Measurements from ENCODE around the gene FNTB.

FNTB gene

DNA sequence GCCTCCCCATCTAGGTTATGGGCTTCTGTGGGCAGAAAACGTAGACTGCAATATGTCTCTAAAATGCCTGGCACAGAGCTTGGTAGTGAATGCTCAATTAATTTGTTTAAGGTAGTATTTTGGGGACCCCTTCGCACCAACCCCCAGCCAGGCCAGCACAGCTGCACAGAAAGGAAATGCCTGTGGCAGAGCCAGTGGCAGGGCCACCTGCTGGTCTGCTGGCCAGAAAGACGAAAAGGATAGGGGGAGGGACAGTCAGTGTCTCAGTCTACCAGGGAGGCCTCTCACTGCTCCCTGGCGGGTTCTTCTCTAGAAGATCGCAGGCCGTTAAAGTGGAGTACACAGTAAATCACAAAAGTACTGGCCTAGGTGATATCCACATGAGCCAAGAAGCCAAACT, 18.0 kb upstream of the FNTB start:
- H3K4me1 ChIP-seq (ENCODE audit: control insufficient read depth, insufficient read depth, low read length) = peaks cover 45% of the 10 kb centered on the region
- 0 out of 2 replicates have a peak, but pooled peaks cover 2% of the 10 kb centered on the region for H3K36me3 ChIP-seq (ENCODE audit: control insufficient read depth, insufficient read depth, low read length)
- no peaks in the 10 kb centered on the region for H3K9me3 ChIP-seq (ENCODE audit: control insufficient read depth, insufficient read depth, low read depth, low read length)
- peak overlapping the region; percentile 31; the same call in 1 of the 2 replicates for H3K4me3 ChIP-seq (ENCODE audit: low read depth, low read length)
- H3K9ac ChIP-seq (ENCODE audit: low read length) = no peak overlapping the region
- peaks cover 20% of the 10 kb centered on the region for H3K27me3 ChIP-seq (ENCODE audit: control insufficient read depth, insufficient read depth, low read length)
- H3K27ac ChIP-seq (ENCODE audit: low read depth, low read length) = no peak overlapping the region

DNA sequence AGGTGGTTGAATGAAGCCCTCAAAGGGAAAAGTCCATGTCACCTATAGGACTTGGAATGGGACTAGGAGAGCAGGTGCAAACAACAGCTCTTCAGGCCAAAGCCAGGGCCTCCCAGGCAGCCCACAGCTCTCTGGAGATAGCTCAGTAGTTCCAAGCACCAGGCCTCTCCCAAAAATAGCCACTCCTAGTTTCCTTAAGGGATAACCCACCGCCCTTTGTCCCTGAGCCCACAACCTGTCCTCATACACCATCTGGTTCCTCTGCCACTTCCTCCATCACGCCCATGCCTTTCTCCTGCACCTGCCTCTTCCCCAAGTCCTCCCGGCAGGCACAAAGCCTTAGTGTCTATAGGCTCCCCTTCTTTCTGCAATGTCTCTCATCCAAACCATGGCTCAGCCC, 16.7 kb upstream of the FNTB start:
- Histone ChIP-seq H3K36me3 (ENCODE audit: control insufficient read depth, insufficient read depth, low read length) (no peaks in the 10 kb centered on the region), H3K9me3 (ENCODE audit: control insufficient read depth, insufficient read depth, low read depth, low read length) (no peaks in the 10 kb centered on the region)

GRCh38 chr14:64970776-64971477, 15.8 kb upstream of the FNTB start:
- no peaks in the 10 kb centered on the region for H3K9me3 ChIP-seq (ENCODE audit: control insufficient read depth, insufficient read depth, low read depth, low read length)

More for the DNA sequence above, 16.7 kb upstream of the FNTB start:
- H3K4me3 ChIP-seq (ENCODE audit: low read depth, low read length) = peak overlapping the region; percentile 80; the same call in 1 of the 2 replicates
- H3K27me3 ChIP-seq (ENCODE audit: control insufficient read depth, insufficient read depth, low read length) = peaks cover 20% of the 10 kb centered on the region
- H3K27ac ChIP-seq (ENCODE audit: low read depth, low read length) = no peak overlapping the region
- H3K4me1 ChIP-seq (ENCODE audit: control insufficient read depth, insufficient read depth, low read length) = peaks cover 53% of the 10 kb centered on the region
- H3K9ac ChIP-seq (ENCODE audit: low read length) = no peak overlapping the region

DNA sequence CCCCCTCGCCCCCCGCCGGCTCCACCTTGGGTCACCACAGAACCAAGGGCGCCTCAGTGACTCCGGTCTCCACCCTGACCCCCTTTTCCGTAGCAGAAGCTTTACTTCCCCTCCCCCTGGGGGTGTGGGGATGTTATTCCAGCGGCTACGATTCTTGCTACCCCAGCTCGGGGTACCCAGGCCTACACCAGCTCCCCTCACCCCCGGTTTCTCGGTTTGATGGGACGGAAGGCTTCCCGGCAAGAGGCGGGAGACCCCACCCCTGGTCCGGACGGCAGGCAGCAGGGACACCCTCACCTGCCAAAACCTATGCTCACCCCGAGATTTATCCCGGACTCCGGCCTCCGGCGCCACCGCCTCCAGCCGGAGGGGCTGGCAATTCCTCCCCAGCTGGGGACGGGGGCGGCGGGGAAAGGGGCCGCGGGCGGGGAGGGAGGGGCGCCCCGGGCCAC, 15.2 kb upstream of the FNTB start:
- no peaks in the 10 kb centered on the region for H3K36me3 ChIP-seq (ENCODE audit: control insufficient read depth, insufficient read depth, low read length)
- no peak overlapping the region for H3K27ac ChIP-seq (ENCODE audit: low read depth, low read length)
- H3K27me3 ChIP-seq (ENCODE audit: control insufficient read depth, insufficient read depth, low read length) = peaks cover 20% of the 10 kb centered on the region
- H3K9me3 ChIP-seq (ENCODE audit: control insufficient read depth, insufficient read depth, low read depth, low read length) = no peaks in the 10 kb centered on the region
- peaks cover 53% of the 10 kb centered on the region for H3K4me1 ChIP-seq (ENCODE audit: control insufficient read depth, insufficient read depth, low read length)
- H3K9ac ChIP-seq (ENCODE audit: low read length) = peak overlapping the region; percentile 59
- peak overlapping the region; percentile 80 for H3K4me3 ChIP-seq (ENCODE audit: low read depth, low read length)

More at GRCh38 chr14:64970776-64971477, 15.8 kb upstream of the FNTB start:
- Histone ChIP-seq H3K4me1 (ENCODE audit: control insufficient read depth, insufficient read depth, low read length) (peaks cover 53% of the 10 kb centered on the region), H3K27me3 (ENCODE audit: control insufficient read depth, insufficient read depth, low read length) (peaks cover 20% of the 10 kb centered on the region), H3K27ac (ENCODE audit: low read depth, low read length) (no peak overlapping the region), H3K4me3 (ENCODE audit: low read depth, low read length) (peak overlapping the region; percentile 80), H3K36me3 (ENCODE audit: control insufficient read depth, insufficient read depth, low read length) (no peaks in the 10 kb centered on the region), H3K9ac (ENCODE audit: low read length) (peak overlapping the region; percentile 59)

DNA sequence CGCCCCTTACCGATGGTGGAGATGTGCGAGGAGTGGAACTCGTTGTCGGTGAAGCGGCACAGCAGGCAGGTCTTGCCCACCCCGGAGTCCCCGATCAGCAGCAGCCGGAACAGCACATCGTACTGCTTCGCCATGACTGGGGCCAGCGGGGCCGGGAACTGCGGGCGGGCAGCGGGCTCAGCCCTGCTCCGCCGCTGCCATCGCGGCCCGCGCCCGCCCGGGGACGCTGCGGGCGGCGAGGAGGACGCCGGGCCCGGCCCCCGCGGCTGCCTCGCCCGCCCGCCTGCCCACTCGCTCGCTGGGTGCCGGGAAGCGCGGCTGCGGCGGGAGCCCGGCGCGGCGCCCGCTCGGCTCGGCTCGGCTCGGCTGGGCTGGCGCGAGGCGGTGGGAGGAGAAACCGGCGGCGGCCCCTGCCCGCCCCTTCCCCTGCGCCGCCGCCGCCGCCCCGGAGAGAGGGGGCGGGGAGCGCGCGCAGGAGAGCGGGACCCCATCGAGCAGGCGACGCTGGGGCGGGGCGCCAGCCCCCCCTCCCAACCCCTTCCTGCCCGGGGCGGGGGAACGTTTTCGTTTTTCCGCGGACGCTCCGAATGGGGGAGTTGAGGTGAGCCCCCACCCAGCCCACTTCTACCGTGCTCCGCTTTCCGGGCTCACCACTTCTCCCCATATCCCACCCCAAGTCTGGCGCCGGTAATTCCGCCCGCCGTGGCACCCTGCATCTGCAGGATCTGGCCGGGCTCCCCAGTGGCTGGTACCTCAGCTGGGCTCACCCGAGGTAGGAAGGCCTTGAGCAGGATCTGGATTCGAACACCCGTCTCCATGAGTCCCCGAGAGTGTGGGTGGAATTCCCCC, 14.5 kb upstream of the FNTB start, which contains the start of gene RAB15:
RAB15 (minus strand) TSS at position 394 of the 849 bp plus-strand sequence; CDS start at position 134, 260 bp downstream.
- no peaks in the 10 kb centered on the region for H3K9me3 ChIP-seq (ENCODE audit: control insufficient read depth, insufficient read depth, low read depth, low read length)
- no peak within 1 kb of the TSS for H3K27ac ChIP-seq (ENCODE audit: low read depth, low read length)
- peaks cover 52% of the 10 kb centered on the region for H3K4me1 ChIP-seq (ENCODE audit: control insufficient read depth, insufficient read depth, low read length)
- peak within 1 kb of the TSS; percentile 80 for H3K4me3 ChIP-seq (ENCODE audit: low read depth, low read length)
- no peaks in the 10 kb centered on the region for H3K36me3 ChIP-seq (ENCODE audit: control insufficient read depth, insufficient read depth, low read length)
- peak within 1 kb of the TSS; percentile 59 for H3K9ac ChIP-seq (ENCODE audit: low read length)
- peaks cover 20% of the 10 kb centered on the region for H3K27me3 ChIP-seq (ENCODE audit: control insufficient read depth, insufficient read depth, low read length)

GRCh38 chr14:64973026-64973442, 13.7 kb upstream of the FNTB start:
- no peak overlapping the region for H3K27ac ChIP-seq (ENCODE audit: low read depth, low read length)
- H3K4me3 ChIP-seq (ENCODE audit: low read depth, low read length) = peak overlapping the region; percentile 80
- peak overlapping the region; percentile 59 for H3K9ac ChIP-seq (ENCODE audit: low read length)
- H3K27me3 ChIP-seq (ENCODE audit: control insufficient read depth, insufficient read depth, low read length) = peaks cover 20% of the 10 kb centered on the region
- no peaks in the 10 kb centered on the region for H3K36me3 ChIP-seq (ENCODE audit: control insufficient read depth, insufficient read depth, low read length)
- peaks cover 51% of the 10 kb centered on the region for H3K4me1 ChIP-seq (ENCODE audit: control insufficient read depth, insufficient read depth, low read length)
- no peaks in the 10 kb centered on the region for H3K9me3 ChIP-seq (ENCODE audit: control insufficient read depth, insufficient read depth, low read depth, low read length)

GRCh38 chr14:64973826-64974225, 12.9 kb upstream of the FNTB start:
- no peak overlapping the region for H3K27ac ChIP-seq (ENCODE audit: low read depth, low read length)
- H3K27me3 ChIP-seq (ENCODE audit: control insufficient read depth, insufficient read depth, low read length) = peaks cover 23% of the 10 kb centered on the region
- H3K36me3 ChIP-seq (ENCODE audit: control insufficient read depth, insufficient read depth, low read length) = no peaks in the 10 kb centered on the region
- no peak overlapping the region for H3K4me3 ChIP-seq (ENCODE audit: low read depth, low read length)
- H3K4me1 ChIP-seq (ENCODE audit: control insufficient read depth, insufficient read depth, low read length) = peaks cover 43% of the 10 kb centered on the region
- no peak overlapping the region for H3K9ac ChIP-seq (ENCODE audit: low read length)
- H3K9me3 ChIP-seq (ENCODE audit: control insufficient read depth, insufficient read depth, low read depth, low read length) = no peaks in the 10 kb centered on the region

DNA sequence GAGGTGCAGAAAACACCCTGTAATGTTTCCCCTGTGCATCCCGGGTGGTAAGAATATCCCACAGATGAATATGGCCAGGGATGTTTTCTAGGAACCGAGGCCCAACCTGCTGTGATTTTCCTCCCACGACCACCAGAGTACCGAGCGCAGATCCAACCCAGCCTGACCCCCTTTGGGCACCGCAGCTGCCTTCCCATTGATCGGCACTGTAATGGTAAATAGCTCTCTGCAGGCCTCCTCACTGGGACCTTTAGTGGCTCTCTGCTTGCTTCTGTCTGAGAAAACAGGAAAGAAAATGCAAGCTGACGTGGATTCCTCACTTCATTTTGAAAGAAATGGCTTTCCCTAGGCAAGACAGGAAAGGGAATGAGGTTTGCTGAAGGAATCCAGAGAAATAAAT, 12.1 kb upstream of the FNTB start:
- Histone ChIP-seq H3K27ac (ENCODE audit: low read depth, low read length) (peak overlapping the region; percentile 76; the same call in 1 of the 2 replicates), H3K27me3 (ENCODE audit: control insufficient read depth, insufficient read depth, low read length) (peaks cover 23% of the 10 kb centered on the region), H3K36me3 (ENCODE audit: control insufficient read depth, insufficient read depth, low read length) (no peaks in the 10 kb centered on the region), H3K9me3 (ENCODE audit: control insufficient read depth, insufficient read depth, low read depth, low read length) (no peaks in the 10 kb centered on the region), H3K4me3 (ENCODE audit: low read depth, low read length) (peak overlapping the region; percentile 22; the same call in 1 of the 2 replicates), H3K4me1 (ENCODE audit: control insufficient read depth, insufficient read depth, low read length) (peaks cover 39% of the 10 kb centered on the region), H3K9ac (ENCODE audit: low read length) (peak overlapping the region; percentile 10)

GRCh38 chr14:64979336-64980074, 7.2 kb upstream of the FNTB start:
- no peak overlapping the region; the same call in 1 of the 2 replicates for H3K27ac ChIP-seq (ENCODE audit: low read depth, low read length)
- H3K27me3 ChIP-seq (ENCODE audit: control insufficient read depth, insufficient read depth, low read length) = 0 out of 2 replicates have a peak, but pooled peaks cover 3% of the 10 kb centered on the region
- H3K36me3 ChIP-seq (ENCODE audit: control insufficient read depth, insufficient read depth, low read length) = no peaks in the 10 kb centered on the region
- H3K4me1 ChIP-seq (ENCODE audit: control insufficient read depth, insufficient read depth, low read length) = peaks cover 18% of the 10 kb centered on the region
- H3K9ac ChIP-seq (ENCODE audit: low read length) = peak overlapping the region; percentile 43
- H3K9me3 ChIP-seq (ENCODE audit: control insufficient read depth, insufficient read depth, low read depth, low read length) = no peaks in the 10 kb centered on the region
- H3K4me3 ChIP-seq (ENCODE audit: low read depth, low read length) = no peak overlapping the region

DNA sequence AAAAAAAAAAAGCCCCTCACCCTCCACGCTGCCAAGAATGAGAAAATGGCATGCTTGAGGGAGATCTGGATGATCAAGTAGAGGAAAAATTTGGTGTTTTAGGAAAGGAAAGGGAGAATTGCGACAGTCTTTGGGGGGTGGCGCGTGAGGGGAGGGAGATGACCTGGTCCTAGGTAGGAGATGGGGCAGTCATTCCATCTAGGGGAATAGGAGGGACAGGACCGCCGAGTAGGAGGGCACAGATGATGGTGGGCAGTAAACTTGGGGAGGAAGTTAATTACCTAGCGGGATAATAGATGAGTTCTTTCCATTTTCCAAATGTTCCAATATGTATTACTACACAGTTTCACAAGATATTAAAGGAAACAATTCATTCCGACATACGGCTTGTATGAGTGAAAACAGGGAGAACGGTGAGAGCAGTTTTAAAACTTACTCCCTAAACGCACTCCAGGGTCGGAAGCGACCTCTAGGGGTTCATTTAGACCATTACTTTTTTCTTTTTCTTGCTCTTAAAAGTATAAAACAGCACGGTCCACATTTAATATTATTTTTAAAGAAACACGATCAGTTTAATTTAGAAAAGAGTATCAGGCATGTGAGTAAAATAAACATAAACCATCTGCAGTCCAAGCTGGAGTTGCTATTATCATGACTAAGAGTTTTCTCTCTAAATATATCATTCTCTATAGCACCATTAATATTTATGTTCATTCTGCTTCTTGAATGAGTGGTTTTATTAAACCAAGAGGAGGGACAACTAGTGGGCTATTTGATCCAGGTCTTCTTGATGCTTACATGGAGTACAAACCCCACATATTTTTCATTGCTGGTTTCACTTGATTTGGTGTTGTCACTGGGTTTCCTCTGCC, 3.0 kb upstream of the FNTB start:
- H3K27ac ChIP-seq (ENCODE audit: low read depth, low read length) = no peak overlapping the region

More for the DNA sequence above, 3.0 kb upstream of the FNTB start:
- H3K4me1 ChIP-seq (ENCODE audit: control insufficient read depth, insufficient read depth, low read length) = peaks cover 6% of the 10 kb centered on the region
- no peaks in the 10 kb centered on the region for H3K36me3 ChIP-seq (ENCODE audit: control insufficient read depth, insufficient read depth, low read length)
- peak overlapping the region; percentile 36 for H3K4me3 ChIP-seq (ENCODE audit: low read depth, low read length)
- no peak overlapping the region for H3K9ac ChIP-seq (ENCODE audit: low read length)
- H3K9me3 ChIP-seq (ENCODE audit: control insufficient read depth, insufficient read depth, low read depth, low read length) = no peaks in the 10 kb centered on the region
- H3K27me3 ChIP-seq (ENCODE audit: control insufficient read depth, insufficient read depth, low read length) = peaks cover 12% of the 10 kb centered on the region

Measured in HUES6 (cell line).